ENCODE data around the gene INPP4A. TPM values are rescaled to one million over a fixed set of nuclear protein-coding genes. Genes with fewer than 3 reads are reported as not detected.

The INPP4A gene
- total RNA-seq, 1 donor from 2014 or later = 18.0 TPM

DNA sequence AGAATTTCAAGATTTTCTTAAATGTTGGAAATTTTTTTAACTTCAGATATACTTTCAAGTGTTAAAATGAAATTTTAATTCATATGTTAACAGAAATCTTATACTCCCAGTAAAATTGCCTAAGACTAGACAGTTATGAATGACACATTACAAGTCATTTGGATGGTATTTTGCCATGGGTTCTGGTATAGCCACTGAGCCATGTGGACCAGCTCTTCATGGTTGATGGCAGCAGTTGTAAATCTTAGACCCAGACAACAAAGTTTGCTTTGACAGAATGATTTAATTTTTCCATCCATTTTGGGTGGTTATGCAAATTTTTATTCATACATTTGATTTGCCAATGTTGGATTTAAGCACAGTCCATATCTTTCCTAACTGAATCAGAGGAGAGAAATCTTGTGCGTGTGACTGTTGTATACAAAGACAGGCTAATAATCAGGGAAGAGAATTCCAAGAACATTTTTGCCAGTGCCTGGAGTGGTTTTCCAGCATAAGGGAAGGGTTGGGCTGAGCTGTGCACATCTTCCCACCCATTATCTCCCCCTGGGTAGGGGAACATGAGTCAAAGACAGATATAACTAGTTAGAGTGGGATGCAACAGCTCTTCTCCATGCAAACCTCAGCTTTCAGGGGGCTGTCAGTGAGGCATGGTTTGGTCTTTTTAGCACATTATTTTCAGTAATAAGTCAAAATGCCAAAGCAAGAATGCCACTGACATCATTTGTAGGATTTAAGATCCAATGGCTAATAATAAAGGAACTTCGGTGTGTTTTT is 28.1 kb upstream of the INPP4A start:
- Histone ChIP-seq H3K4me3 (ENCODE audit: low read depth, low read length) (no peak overlapping the region), H3K36me3 (ENCODE audit: control insufficient read depth, insufficient read depth, low read length) (no peaks in the 10 kb centered on the region), H3K27me3 (ENCODE audit: control insufficient read depth, insufficient read depth, low read length) (no peaks in the 10 kb centered on the region)
- no peak for DNase-seq (ENCODE audit: low read depth)
- TF ChIP-seq, protein P1, sequence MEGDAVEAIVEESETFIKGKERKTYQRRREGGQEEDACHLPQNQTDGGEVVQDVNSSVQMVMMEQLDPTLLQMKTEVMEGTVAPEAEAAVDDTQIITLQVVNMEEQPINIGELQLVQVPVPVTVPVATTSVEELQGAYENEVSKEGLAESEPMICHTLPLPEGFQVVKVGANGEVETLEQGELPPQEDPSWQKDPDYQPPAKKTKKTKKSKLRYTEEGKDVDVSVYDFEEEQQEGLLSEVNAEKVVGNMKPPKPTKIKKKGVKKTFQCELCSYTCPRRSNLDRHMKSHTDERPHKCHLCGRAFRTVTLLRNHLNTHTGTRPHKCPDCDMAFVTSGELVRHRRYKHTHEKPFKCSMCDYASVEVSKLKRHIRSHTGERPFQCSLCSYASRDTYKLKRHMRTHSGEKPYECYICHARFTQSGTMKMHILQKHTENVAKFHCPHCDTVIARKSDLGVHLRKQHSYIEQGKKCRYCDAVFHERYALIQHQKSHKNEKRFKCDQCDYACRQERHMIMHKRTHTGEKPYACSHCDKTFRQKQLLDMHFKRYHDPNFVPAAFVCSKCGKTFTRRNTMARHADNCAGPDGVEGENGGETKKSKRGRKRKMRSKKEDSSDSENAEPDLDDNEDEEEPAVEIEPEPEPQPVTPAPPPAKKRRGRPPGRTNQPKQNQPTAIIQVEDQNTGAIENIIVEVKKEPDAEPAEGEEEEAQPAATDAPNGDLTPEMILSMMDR (IDR thresholded peaks at IDR 0.05; ENCODE audit: insufficient read depth, low read length, poor library complexity, severe bottlenecking) = no peak

GRCh38 chr2:98419544-98419943 is 25.1 kb upstream of the INPP4A start:
- TF ChIP-seq, protein P1 (IDR thresholded peaks at IDR 0.05; ENCODE audit: insufficient read depth, low read length, poor library complexity, severe bottlenecking) = no peak
- Histone ChIP-seq H3K36me3 (ENCODE audit: control insufficient read depth, insufficient read depth, low read length) (no peaks in the 10 kb centered on the region), H3K4me3 (ENCODE audit: low read depth, low read length) (no peak overlapping the region), H3K27me3 (ENCODE audit: control insufficient read depth, insufficient read depth, low read length) (no peaks in the 10 kb centered on the region)
- no peak for DNase-seq (ENCODE audit: low read depth)

- DNase-seq (ENCODE audit: low read depth) = no peak
- TF ChIP-seq, protein P1 (IDR thresholded peaks at IDR 0.05; ENCODE audit: insufficient read depth, low read length, poor library complexity, severe bottlenecking) = no peak
- Histone ChIP-seq H3K4me3 (ENCODE audit: low read depth, low read length) (no peak overlapping the region), H3K36me3 (ENCODE audit: control insufficient read depth, insufficient read depth, low read length) (no peaks in the 10 kb centered on the region), H3K27me3 (ENCODE audit: control insufficient read depth, insufficient read depth, low read length) (no peaks in the 10 kb centered on the region)
Measured at GRCh38 chr2:98419977-98420725, 24.5 kb upstream of the INPP4A start.

DNA sequence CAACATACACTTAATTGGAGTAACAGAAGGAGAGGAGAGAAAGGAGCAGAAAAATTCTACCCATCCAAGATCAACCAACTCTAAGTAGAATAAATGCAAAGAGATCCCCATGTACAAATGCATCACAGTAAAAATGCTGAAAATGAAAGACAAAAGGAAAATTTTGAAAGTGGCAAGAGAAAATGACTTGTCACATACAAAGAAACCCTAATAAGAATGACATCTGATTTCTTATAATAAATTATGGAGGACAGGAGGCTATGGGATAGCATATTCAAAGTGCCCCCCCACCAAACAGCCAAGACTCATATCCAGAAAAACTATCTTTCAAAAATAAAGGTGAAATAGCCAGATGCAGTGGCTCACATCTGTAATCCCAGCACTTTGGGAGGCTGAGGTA is 22.2 kb upstream of the INPP4A start:
- Histone ChIP-seq H3K4me3 (ENCODE audit: low read depth, low read length) (no peak overlapping the region), H3K27me3 (ENCODE audit: control insufficient read depth, insufficient read depth, low read length) (no peaks in the 10 kb centered on the region), H3K36me3 (ENCODE audit: control insufficient read depth, insufficient read depth, low read length) (no peaks in the 10 kb centered on the region)
- DNase-seq (ENCODE audit: low read depth) = no peak
- TF ChIP-seq, protein P1 (IDR thresholded peaks at IDR 0.05; ENCODE audit: insufficient read depth, low read length, poor library complexity, severe bottlenecking) = no peak

GRCh38 chr2:98426771-98427170 is 17.9 kb upstream of the INPP4A start:
- no peaks in the 10 kb centered on the region for H3K27me3 ChIP-seq (ENCODE audit: control insufficient read depth, insufficient read depth, low read length)
- TF ChIP-seq, protein P1 (IDR thresholded peaks at IDR 0.05; ENCODE audit: insufficient read depth, low read length, poor library complexity, severe bottlenecking) = no peak
- DNase-seq (ENCODE audit: low read depth) = no peak
- no peak overlapping the region for H3K4me3 ChIP-seq (ENCODE audit: low read depth, low read length)
- no peaks in the 10 kb centered on the region for H3K36me3 ChIP-seq (ENCODE audit: control insufficient read depth, insufficient read depth, low read length)
